SK-N-SH (cell line): ENCODE results near the gene ATF5.

Source experiments
- EP300 ChIP-seq, 2 experiments: IDR thresholded peaks; 2 replicates each; pipeline versions ENCODE4 v1.4.0 to v1.6.1; 2012; ENCODE audit warnings: borderline replicate concordance in 1 of 2, low read depth in 1 of 2, low read length in 1 of 2
- EZH2phosphoT487 ChIP-seq: fragments of 200-600 bp; sonication (generic); IDR thresholded peaks from 2 replicates; pipeline ENCODE4 v1.6.1; 2017; ENCODE audit warnings: low read depth, mixed run types, mild to moderate bottlenecking, antibody characterized with exemption, moderate library complexity, borderline replicate concordance
- JUND ChIP-seq: IDR thresholded peaks from 2 replicates; pipeline ENCODE4 v1.4.0; 2012
- MXI1 ChIP-seq: IDR thresholded peaks from 2 replicates; pipeline ENCODE4 v1.6.1; 2012; ENCODE audit warnings: mild to moderate bottlenecking, low read depth, low read length, improper control_type of control experiment
- POLR2AphosphoS5 ChIP-seq: IDR thresholded peaks from 2 replicates; pipeline ENCODE4 v1.6.1; 2012; ENCODE audit warnings: low read depth, low read length
- RAD21 ChIP-seq: IDR thresholded peaks from 2 replicates; pipeline ENCODE4 v1.6.1; 2012; ENCODE audit warnings: mild to moderate bottlenecking, low read length
- REST ChIP-seq: IDR thresholded peaks from 2 replicates; pipeline ENCODE4 v1.6.1; 2012; ENCODE audit warnings: mild to moderate bottlenecking, low read depth, low read length, moderate library complexity
- TEAD4 ChIP-seq: IDR thresholded peaks from 2 replicates; pipeline ENCODE4 v1.4.0; 2012; ENCODE audit warnings: mild to moderate bottlenecking, borderline replicate concordance; ENCODE audit not compliant: insufficient read depth
- USF2 ChIP-seq: fragments of 150-350 bp; IDR thresholded peaks from 2 replicates; pipeline ENCODE4 v1.6.1; 2017; ENCODE audit warnings: antibody characterized with exemption, low read length, low read depth, borderline replicate concordance
- YY1 ChIP-seq: IDR thresholded peaks from 2 replicates; pipeline ENCODE4 v1.4.0; 2012; ENCODE audit warnings: low read depth, mild to moderate bottlenecking
- ZBTB33 ChIP-seq: IDR thresholded peaks from 2 replicates; pipeline ENCODE4 v1.4.0; 2012; ENCODE audit warnings: low read depth, borderline replicate concordance
- TF ChIP-seq, protein P1 (sequence below): fragments of 200-600 bp; sonication (generic); IDR thresholded peaks from 2 replicates; pipeline ENCODE4 v1.6.1; 2017; ENCODE audit warnings: antibody characterized with exemption, mild to moderate bottlenecking, moderate library complexity

DNA sequence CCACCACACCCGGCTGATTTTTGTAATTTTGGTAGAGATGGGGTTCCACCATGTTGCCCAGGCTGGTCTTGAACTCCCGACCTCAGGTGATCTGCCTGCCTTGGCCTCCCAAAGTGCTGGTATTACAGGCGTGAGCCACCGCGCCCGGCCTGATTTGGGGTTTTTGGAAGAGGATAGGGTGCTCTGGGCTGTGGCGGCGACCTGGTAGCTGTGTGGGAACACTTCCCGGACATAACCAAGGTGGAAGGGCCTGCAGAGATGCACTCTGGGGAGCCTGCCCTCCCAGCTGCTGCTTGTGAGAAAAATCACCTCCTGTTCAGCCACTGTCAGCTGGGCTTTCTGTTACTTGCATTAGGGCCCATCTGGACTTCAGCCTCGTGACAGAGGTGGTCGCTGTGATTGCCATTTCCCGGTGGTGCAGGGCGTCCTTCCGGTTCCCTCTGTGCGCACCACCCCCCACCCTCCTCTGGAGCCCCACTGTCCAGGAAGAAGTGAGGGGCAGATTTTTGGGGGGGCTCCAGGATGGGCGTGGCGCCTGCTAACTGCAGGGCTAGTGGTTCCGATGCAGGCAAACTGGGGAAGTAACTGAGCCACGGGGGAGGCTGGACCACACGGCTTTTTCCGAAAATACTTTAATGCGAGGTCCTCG, 39.8 kb upstream of the ATF5 start:
- no peak for TF ChIP-seq YY1
- TF ChIP-seq, protein P1, sequence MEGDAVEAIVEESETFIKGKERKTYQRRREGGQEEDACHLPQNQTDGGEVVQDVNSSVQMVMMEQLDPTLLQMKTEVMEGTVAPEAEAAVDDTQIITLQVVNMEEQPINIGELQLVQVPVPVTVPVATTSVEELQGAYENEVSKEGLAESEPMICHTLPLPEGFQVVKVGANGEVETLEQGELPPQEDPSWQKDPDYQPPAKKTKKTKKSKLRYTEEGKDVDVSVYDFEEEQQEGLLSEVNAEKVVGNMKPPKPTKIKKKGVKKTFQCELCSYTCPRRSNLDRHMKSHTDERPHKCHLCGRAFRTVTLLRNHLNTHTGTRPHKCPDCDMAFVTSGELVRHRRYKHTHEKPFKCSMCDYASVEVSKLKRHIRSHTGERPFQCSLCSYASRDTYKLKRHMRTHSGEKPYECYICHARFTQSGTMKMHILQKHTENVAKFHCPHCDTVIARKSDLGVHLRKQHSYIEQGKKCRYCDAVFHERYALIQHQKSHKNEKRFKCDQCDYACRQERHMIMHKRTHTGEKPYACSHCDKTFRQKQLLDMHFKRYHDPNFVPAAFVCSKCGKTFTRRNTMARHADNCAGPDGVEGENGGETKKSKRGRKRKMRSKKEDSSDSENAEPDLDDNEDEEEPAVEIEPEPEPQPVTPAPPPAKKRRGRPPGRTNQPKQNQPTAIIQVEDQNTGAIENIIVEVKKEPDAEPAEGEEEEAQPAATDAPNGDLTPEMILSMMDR, result no peak
- TF ChIP-seq EP300 (IDR thresholded peaks at IDR 0.05; ENCODE audit: borderline replicate concordance in 1 of 2, low read depth in 1 of 2, low read length in 1 of 2), result no peak
- TF ChIP-seq TEAD4, result no peak
- TF ChIP-seq RAD21, result no peak
- TF ChIP-seq EZH2phosphoT487, result no peak
- no peak for TF ChIP-seq JUND
- TF ChIP-seq USF2, result no peak
- TF ChIP-seq MXI1, result no peak
- TF ChIP-seq POLR2AphosphoS5, result no peak
- TF ChIP-seq REST, result no peak
- no peak for TF ChIP-seq ZBTB33
